Measurements from ENCODE around the gene TRAK2.

The TRAK2 gene

GRCh38 chr2:201483342-201483741 lies 32.1 kb upstream of the TRAK2 start:
- POLR2A ChIA-PET, result no interaction called here
- CTCF ChIA-PET, result no interaction called here
- TF ChIP-seq FOXA1 (IDR thresholded peaks at IDR 0.05) (no peak), FOXK2 (IDR thresholded peaks at IDR 0.05) (no peak), PKNOX1 (IDR thresholded peaks at IDR 0.05) (no peak), HDGF (IDR thresholded peaks at IDR 0.05; ENCODE audit: borderline replicate concordance) (no peak), SUZ12 (IDR thresholded peaks at IDR 0.05) (no peak), LEF1 (IDR thresholded peaks at IDR 0.05; ENCODE audit: borderline replicate concordance) (no peak), L3MBTL2 (conservative IDR thresholded peaks at IDR 0.05) (no peak), BHLHE40 (IDR thresholded peaks at IDR 0.05; ENCODE audit: borderline replicate concordance) (no peak), TARDBP (IDR thresholded peaks at IDR 0.05) (no peak), FOXM1 (IDR thresholded peaks at IDR 0.05; ENCODE audit: borderline replicate concordance) (no peak), ARNT (IDR thresholded peaks at IDR 0.05) (no peak), CTBP1 (IDR thresholded peaks at IDR 0.05; ENCODE audit: borderline replicate concordance) (no peak), ZNF384 (IDR thresholded peaks at IDR 0.05) (no peak), SP1 (IDR thresholded peaks at IDR 0.05) (no peak), ELF4 (IDR thresholded peaks at IDR 0.05) (no peak), NFRKB (IDR thresholded peaks at IDR 0.05) (no peak)
- no peak for DNase-seq (ENCODE audit: extremely low spot score)

- CTCF ChIA-PET, result no interaction called here
- POLR2A ChIA-PET, result no interaction called here
- DNase-seq (ENCODE audit: extremely low spot score), result no peak
- TF ChIP-seq LEF1 (IDR thresholded peaks at IDR 0.05; ENCODE audit: borderline replicate concordance) (no peak), ZNF384 (IDR thresholded peaks at IDR 0.05) (no peak), FOXK2 (IDR thresholded peaks at IDR 0.05) (no peak), ARNT (IDR thresholded peaks at IDR 0.05) (no peak), HDGF (IDR thresholded peaks at IDR 0.05; ENCODE audit: borderline replicate concordance) (no peak), TARDBP (IDR thresholded peaks at IDR 0.05) (no peak), SP1 (IDR thresholded peaks at IDR 0.05) (no peak), FOXA1 (IDR thresholded peaks at IDR 0.05) (no peak), SUZ12 (IDR thresholded peaks at IDR 0.05) (no peak)
Measured at GRCh38 chr2:201482543-201482942, 31.3 kb upstream of the TRAK2 start.

GRCh38 chr2:201472411-201472810 lies 21.2 kb upstream of the TRAK2 start:
- POLR2A ChIA-PET, result no interaction called here
- DNase-seq (ENCODE audit: extremely low spot score), result no peak
- no peak for TF ChIP-seq BHLHE40 (IDR thresholded peaks at IDR 0.05; ENCODE audit: borderline replicate concordance)
- no peak for TF ChIP-seq LEF1 (IDR thresholded peaks at IDR 0.05; ENCODE audit: borderline replicate concordance)
- CTCF ChIA-PET, result no interaction called here

GRCh38 chr2:201471732-201472393 lies 20.6 kb upstream of the TRAK2 start:
- no peak for DNase-seq (ENCODE audit: extremely low spot score)
- CTCF ChIA-PET, result no interaction called here
- POLR2A ChIA-PET, result no interaction called here
- TF ChIP-seq BHLHE40 (IDR thresholded peaks at IDR 0.05; ENCODE audit: borderline replicate concordance), result no peak
- TF ChIP-seq ZNF384 (IDR thresholded peaks at IDR 0.05), result no peak
- TF ChIP-seq PKNOX1 (IDR thresholded peaks at IDR 0.05), result no peak
- TF ChIP-seq ARNT (IDR thresholded peaks at IDR 0.05), result no peak
- no peak for TF ChIP-seq TARDBP (IDR thresholded peaks at IDR 0.05)
- no peak for TF ChIP-seq NFRKB (IDR thresholded peaks at IDR 0.05)
- TF ChIP-seq SP1 (IDR thresholded peaks at IDR 0.05), result no peak
- TF ChIP-seq FOXM1 (IDR thresholded peaks at IDR 0.05; ENCODE audit: borderline replicate concordance), result no peak
- no peak for TF ChIP-seq SUZ12 (IDR thresholded peaks at IDR 0.05)
- TF ChIP-seq LEF1 (IDR thresholded peaks at IDR 0.05; ENCODE audit: borderline replicate concordance), result no peak
- TF ChIP-seq L3MBTL2 (conservative IDR thresholded peaks at IDR 0.05), result no peak
- TF ChIP-seq FOXA1 (IDR thresholded peaks at IDR 0.05), result no peak
- TF ChIP-seq ELF4 (IDR thresholded peaks at IDR 0.05), result no peak

- ChIA-PET CTCF (no interaction called here), POLR2A (no interaction called here)
- TF ChIP-seq BHLHE40 (IDR thresholded peaks at IDR 0.05; ENCODE audit: borderline replicate concordance) (no peak), FOXM1 (IDR thresholded peaks at IDR 0.05; ENCODE audit: borderline replicate concordance) (no peak), PKNOX1 (IDR thresholded peaks at IDR 0.05) (no peak), SP1 (IDR thresholded peaks at IDR 0.05) (no peak), CTBP1 (IDR thresholded peaks at IDR 0.05; ENCODE audit: borderline replicate concordance) (no peak), LEF1 (IDR thresholded peaks at IDR 0.05; ENCODE audit: borderline replicate concordance) (no peak), TARDBP (IDR thresholded peaks at IDR 0.05) (no peak), NFRKB (IDR thresholded peaks at IDR 0.05) (no peak), L3MBTL2 (conservative IDR thresholded peaks at IDR 0.05) (no peak), HDGF (IDR thresholded peaks at IDR 0.05; ENCODE audit: borderline replicate concordance) (no peak), FOXA1 (IDR thresholded peaks at IDR 0.05) (no peak), ARNT (IDR thresholded peaks at IDR 0.05) (no peak), ZNF384 (IDR thresholded peaks at IDR 0.05) (no peak), SUZ12 (IDR thresholded peaks at IDR 0.05) (no peak), ELF4 (IDR thresholded peaks at IDR 0.05) (no peak), FOXK2 (IDR thresholded peaks at IDR 0.05) (no peak)
- DNase-seq (ENCODE audit: extremely low spot score), result no peak
Measured at GRCh38 chr2:201470821-201471731, 19.8 kb upstream of the TRAK2 start.

GRCh38 chr2:201467666-201468065 lies 16.4 kb upstream of the TRAK2 start:
- no peak for TF ChIP-seq TARDBP (IDR thresholded peaks at IDR 0.05)
- no peak for TF ChIP-seq ZNF384 (IDR thresholded peaks at IDR 0.05)
- TF ChIP-seq SP1 (IDR thresholded peaks at IDR 0.05), result no peak
- no peak for TF ChIP-seq LEF1 (IDR thresholded peaks at IDR 0.05; ENCODE audit: borderline replicate concordance)
- no peak for TF ChIP-seq FOXA1 (IDR thresholded peaks at IDR 0.05)
- TF ChIP-seq BHLHE40 (IDR thresholded peaks at IDR 0.05; ENCODE audit: borderline replicate concordance), result no peak
- no peak for TF ChIP-seq FOXK2 (IDR thresholded peaks at IDR 0.05)
- no peak for TF ChIP-seq CTBP1 (IDR thresholded peaks at IDR 0.05; ENCODE audit: borderline replicate concordance)
- ChIA-PET POLR2A (no interaction called here), CTCF (no interaction called here)
- no peak for DNase-seq (ENCODE audit: extremely low spot score)

Measured in HEK293T (cell line).